ENCODE measurements around the gene RAF1.

Gene RAF1

DNA sequence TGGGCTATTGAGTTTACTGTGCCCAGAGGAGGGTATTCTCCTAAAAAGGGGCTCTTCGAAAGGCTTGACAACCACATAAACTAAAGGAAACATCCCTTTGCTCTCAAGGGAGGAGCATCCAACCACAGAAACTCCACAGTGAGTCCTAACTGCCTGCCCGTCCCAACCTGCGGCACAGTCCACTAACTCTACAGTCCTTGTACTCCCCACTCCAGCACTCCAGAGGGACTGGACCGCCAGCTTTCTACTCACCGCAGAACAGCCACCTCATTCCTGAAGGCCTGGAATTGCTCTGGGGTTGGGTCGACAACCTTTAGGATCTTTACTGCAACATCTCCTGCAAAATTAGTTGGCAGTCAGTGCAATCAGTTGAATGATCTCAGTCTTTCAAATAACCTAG lies 72.5 kb downstream of the RAF1 start:
- DNase-seq (ENCODE audit: low spot score), result no peak

DNA sequence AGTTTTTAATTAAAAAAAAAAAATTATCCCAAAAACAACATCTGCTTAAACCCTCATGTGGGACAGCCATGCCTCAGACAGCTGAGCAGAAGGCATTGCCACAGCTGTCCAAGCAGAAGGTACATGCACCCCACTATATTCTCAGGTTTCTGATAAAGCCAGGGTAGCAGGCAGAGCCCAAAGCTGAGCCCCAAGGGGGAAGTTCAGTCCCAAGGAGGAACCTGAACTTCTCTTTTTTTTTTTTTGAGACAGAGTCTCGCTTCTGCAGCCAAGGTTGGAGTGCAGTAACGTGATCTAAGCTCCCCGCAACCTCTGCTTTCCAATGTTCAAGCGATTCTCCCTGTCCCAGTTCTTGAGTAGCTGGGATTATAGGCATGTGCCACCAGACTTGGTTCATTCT lies 73.8 kb downstream of the RAF1 start:
- DNase-seq (ENCODE audit: low spot score), result no peak

GRCh38 chr3:12588039-12589009 lies 75.6 kb downstream of the RAF1 start:
- no peak for DNase-seq (ENCODE audit: low spot score)

- DNase-seq (ENCODE audit: low spot score), result no peak
Observed at GRCh38 chr3:12586403-12586802, 77.5 kb downstream of the RAF1 start.

- DNase-seq (ENCODE audit: low spot score), result no peak
Observed at GRCh38 chr3:12585970-12586369, 77.9 kb downstream of the RAF1 start.

- no peak for DNase-seq (ENCODE audit: low spot score)
Observed at GRCh38 chr3:12585181-12585580, 78.7 kb downstream of the RAF1 start.

DNA sequence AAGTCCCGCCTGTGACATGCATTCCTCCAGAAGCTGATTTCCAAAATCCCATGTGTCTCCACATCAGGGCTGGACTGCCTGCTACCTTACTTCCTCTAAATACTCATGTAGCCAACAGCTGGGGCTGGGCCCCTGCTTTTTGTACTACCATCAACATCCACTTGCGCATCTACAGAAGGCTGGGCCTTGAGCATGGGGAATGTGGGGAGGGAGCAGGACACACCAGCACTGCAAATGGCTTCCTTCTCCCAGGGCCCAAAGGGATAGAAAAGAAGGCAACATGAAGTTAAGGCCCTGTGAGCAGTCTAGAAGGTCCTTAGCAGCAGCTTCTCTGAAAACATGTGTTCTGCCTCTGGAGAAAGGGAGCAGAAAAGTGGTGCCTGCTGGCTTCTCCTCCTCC lies 79.8 kb downstream of the RAF1 start:
- no peak for DNase-seq (ENCODE audit: low spot score)

DNA sequence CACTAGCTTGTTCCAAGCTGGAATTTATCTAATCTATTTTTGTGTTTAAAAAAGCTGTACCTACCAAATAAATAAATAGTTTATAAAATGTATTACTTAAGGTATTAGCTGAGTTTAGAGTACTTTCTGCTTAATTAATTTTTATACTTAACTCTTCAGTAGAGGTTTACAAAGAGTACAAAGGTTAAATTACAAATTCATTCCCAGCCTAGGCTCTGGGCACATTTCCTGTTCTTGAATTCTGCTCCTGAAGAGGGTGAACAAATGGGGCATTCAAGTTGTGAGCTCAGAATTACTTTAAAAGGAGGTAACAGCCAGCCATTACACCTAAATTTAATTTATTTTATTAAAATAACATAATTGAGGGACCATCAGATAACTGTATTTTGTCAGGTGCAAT lies 80.6 kb downstream of the RAF1 start:
- DNase-seq (ENCODE audit: low spot score), result no peak

- no peak for DNase-seq (ENCODE audit: low spot score)
Observed at GRCh38 chr3:12582730-12583129, 81.2 kb downstream of the RAF1 start.

GRCh38 chr3:12579905-12580304 lies 84.0 kb downstream of the RAF1 start:
- no peak for DNase-seq (ENCODE audit: low spot score)

GRCh38 chr3:12579456-12579855 lies 84.5 kb downstream of the RAF1 start:
- DNase-seq (ENCODE audit: low spot score), result no peak

GRCh38 chr3:12578742-12579141 lies 85.2 kb downstream of the RAF1 start:
- DNase-seq (ENCODE audit: low spot score), result no peak

DNA sequence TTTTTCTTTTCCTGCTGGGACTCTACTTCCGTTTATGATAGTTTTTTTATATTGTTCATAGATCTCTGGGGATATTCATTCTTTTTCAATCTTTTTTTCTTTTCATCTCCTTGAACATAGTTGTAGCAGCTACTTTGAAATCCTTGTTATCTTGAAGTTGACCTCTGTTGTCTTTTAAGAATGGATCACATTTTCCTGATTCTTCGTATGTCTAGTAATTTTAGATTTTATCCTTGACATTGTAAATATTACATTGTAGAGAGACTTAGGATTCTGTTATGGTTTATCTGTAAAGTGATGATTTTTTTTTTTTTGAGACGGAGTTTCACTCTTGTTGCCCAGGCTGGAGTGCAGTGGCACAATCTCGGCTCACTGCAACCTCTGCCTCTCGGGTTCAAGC lies 86.5 kb downstream of the RAF1 start:
- DNase-seq (ENCODE audit: low spot score), result no peak

GRCh38 chr3:12574661-12575060 lies 89.3 kb downstream of the RAF1 start:
- DNase-seq (ENCODE audit: low spot score), result no peak

GRCh38 chr3:12574131-12574530 lies 89.8 kb downstream of the RAF1 start:
- no peak for DNase-seq (ENCODE audit: low spot score)

GRCh38 chr3:12571986-12572385 lies 91.9 kb downstream of the RAF1 start:
- no peak for DNase-seq (ENCODE audit: low spot score)

DNA sequence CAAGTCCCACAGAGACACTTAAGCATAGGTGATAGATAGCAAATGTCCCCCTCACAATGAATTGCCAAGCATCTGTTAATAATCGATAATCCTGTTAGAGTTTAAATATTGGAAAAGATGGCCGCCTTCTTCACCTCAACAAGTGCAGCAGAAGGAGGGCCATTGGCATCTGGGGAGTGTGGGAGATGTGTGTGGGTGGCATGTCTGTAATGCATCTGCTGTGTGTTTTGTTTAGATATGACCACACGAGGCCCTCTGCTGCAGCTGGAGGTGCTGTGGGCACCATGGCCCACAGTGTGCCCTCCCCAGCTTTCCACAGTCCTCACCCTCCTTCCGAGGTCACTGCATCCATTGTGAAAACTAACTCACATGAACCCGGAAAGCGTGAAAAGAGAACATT lies 94.1 kb downstream of the RAF1 start:
- no peak for DNase-seq (ENCODE audit: low spot score)

- DNase-seq (ENCODE audit: low spot score), result no peak
Observed at GRCh38 chr3:12568747-12569146, 95.2 kb downstream of the RAF1 start.

DNA sequence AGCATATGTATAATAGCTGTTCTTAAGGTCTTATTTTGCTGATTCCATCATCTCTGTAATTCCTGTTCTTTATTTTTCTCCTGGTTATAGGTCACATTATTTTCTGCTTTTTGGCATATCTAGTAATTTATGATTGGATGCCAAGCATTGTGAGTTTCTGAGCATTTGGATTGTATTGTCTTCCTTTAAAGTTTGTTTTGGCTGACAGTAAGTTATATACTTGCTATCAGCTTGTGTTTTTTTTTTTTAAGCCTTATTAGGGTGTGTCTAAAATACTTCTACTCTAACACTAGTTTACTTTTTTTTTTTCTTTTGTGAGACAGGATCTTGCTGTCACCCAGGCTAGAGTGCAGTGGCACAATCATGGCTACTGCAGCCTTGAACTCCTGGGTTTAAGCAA lies 96.9 kb downstream of the RAF1 start:
- no peak for DNase-seq (ENCODE audit: low spot score)

DNA sequence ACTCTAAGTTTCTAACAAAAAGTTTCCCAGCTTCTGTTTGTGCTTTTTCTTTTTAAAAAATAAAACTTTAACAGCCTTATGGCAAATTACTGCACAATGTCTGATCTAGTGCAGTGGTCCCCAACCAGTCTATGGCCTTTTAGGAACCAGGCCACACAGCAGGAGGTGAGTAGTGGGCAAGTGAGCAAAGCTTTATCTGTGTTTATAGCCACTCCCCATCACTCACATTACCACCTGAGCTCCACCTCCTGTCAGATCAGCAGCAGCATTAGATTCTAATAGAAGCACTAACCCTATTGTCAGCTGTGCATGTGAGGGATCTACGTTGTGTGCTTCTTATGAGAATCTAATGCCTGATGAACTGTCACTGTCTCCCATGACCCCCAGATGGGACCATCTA lies 101.5 kb downstream of the RAF1 start:
- DNase-seq (ENCODE audit: low spot score), result no peak

- no peak for DNase-seq (ENCODE audit: low spot score)
Observed at GRCh38 chr3:12561397-12561796, 102.5 kb downstream of the RAF1 start.

- no peak for DNase-seq (ENCODE audit: low spot score)
Observed at GRCh38 chr3:12560505-12561190, 103.3 kb downstream of the RAF1 start.

DNA sequence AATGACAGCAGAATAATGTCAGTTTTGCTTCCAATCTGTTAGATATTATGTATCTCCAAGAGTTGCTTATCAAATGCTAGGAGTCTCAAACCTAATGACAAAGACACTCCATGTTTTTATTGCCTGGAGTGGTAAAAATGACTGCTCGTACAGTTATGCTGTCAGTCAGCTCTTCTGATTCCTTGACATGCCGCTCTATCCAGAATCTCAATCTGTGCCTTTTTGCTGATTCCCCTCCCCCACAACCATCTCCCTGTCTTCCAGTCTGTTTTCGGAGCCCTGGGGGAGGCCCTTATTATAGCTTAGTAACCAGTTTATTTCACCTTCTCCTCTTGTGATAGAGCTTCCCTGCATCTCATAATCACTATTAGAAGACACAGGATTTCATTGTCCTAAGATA lies 104.4 kb downstream of the RAF1 start:
- no peak for DNase-seq (ENCODE audit: low spot score)
